Right renal cortex interstitium (tissue), 3 donors: ENCODE measurements around the gene ACVR1B. TPM values are rescaled to one million over a fixed set of nuclear protein-coding genes. Genes with fewer than 3 reads are reported as not detected.

Experiments used
- DNase-seq, 3 donors: peaks; one replicate each; pipeline ENCODE4 v3.0.0-alpha.2; 2013; ENCODE audit warnings: low read depth in 3 of 3, low spot score in 2 of 3
- polyA plus RNA-seq, 3 donors: library from polyadenylated mRNA; unstranded; fragments of 120-200 nt; gene quantifications; one replicate each; pipeline ENCODE4 v1.2.1, GENCODE V29; 2013; ENCODE audit not compliant: insufficient read length in 3 of 3

ACVR1B gene
- polyA plus RNA-seq, 3 donors = 58.9 to 61.0 (median 60.5) TPM

GRCh38 chr12:51917041-51917590, 34.4 kb upstream of the ACVR1B start:
- no peak for DNase-seq

GRCh38 chr12:51917746-51918453, 33.6 kb upstream of the ACVR1B start:
- DNase-seq = no peak

GRCh38 chr12:51920046-51920445, 31.5 kb upstream of the ACVR1B start:
- DNase-seq = no peak

- no peak for DNase-seq
Measured at GRCh38 chr12:51921017-51921725, 30.3 kb upstream of the ACVR1B start.

GRCh38 chr12:51922146-51922545, 29.4 kb upstream of the ACVR1B start:
- no peak for DNase-seq

GRCh38 chr12:51922762-51923505, 28.6 kb upstream of the ACVR1B start:
- DNase-seq = no peak

- DNase-seq = no peak
Measured at GRCh38 chr12:51923506-51924365, 27.8 kb upstream of the ACVR1B start.

GRCh38 chr12:51924551-51925319, 26.8 kb upstream of the ACVR1B start:
- DNase-seq = no peak

GRCh38 chr12:51925346-51926063, 26.0 kb upstream of the ACVR1B start:
- DNase-seq = no peak

- DNase-seq = no peak
Measured at GRCh38 chr12:51926064-51926632, 25.4 kb upstream of the ACVR1B start.

GRCh38 chr12:51926718-51927117, 24.8 kb upstream of the ACVR1B start:
- no peak for DNase-seq

- no peak for DNase-seq
Measured at GRCh38 chr12:51932218-51933076, 19.1 kb upstream of the ACVR1B start.

GRCh38 chr12:51934080-51934479, 17.4 kb upstream of the ACVR1B start:
- no peak for DNase-seq

- DNase-seq = no peak
Measured at GRCh38 chr12:51937926-51938325, 13.6 kb upstream of the ACVR1B start.

GRCh38 chr12:51938726-51939125, 12.8 kb upstream of the ACVR1B start:
- no peak for DNase-seq

GRCh38 chr12:51941011-51941581, 10.4 kb upstream of the ACVR1B start:
- no peak for DNase-seq

- DNase-seq = no peak
Measured at GRCh38 chr12:51941604-51942003, 9.9 kb upstream of the ACVR1B start.
